HCT116 (cell line): ENCODE measurements around the gene SAMD4A. TPM values are rescaled to one million over a fixed set of nuclear protein-coding genes. Genes with fewer than 3 reads are reported as not detected.

ENCODE experiments used
- ATAC-seq: fragments of 200-7000 bp; cut with Tn5 transposase; 2 replicates; pipeline ENCODE4 v1.9.1; 2020; ENCODE audit warnings: mild to moderate bottlenecking, moderate library complexity
- BruUV-seq: library from RNA; stranded (reverse); fragments of 400-500 nt; replicated peaks from 2 replicates; lab custom pipeline; 2021; lab: Mats Ljungman, UMichigan
- CTCF ChIA-PET: fragments of 300-600 bp; sonication (Branson Sonifier 250); formaldehyde crosslinking; loops from one replicate; lab custom pipeline; 2021; ENCODE audit warnings: antibody characterized with exemption; lab: Charles Lee
- POLR2A ChIA-PET: fragments of 300-600, 350-600 bp; sonication (Branson Sonifier 250); formaldehyde crosslinking; loops from one replicate; lab custom pipeline; 2021; ENCODE audit warnings: antibody characterized with exemption; lab: Charles Lee
- RAD21 ChIA-PET, 2 experiments: fragments of 300-600 bp; sonication (Branson Sonifier 250); formaldehyde crosslinking; loops; one replicate each; lab custom pipeline; 2023; ENCODE audit warnings: low total read pairs in 2 of 2; ENCODE audit not compliant: uncharacterized antibody in 2 of 2, unreplicated experiment in 2 of 2, low non-redundant PET in 1 of 2; lab: Charles Lee
- DNase-seq: peaks from one replicate; pipeline ENCODE4 v3.0.0-alpha.2; 2010; ENCODE audit warnings: low read depth, low spot score
- H2AFZ ChIP-seq: fragments of 200-600 bp; shearing (Covaris generic), sonication (generic); 2 replicates; pipeline ENCODE4 v1.6.1; 2017; ENCODE audit warnings: low read depth, mixed run types, mixed read lengths, antibody characterized with exemption, low read length; ENCODE audit not compliant: poor library complexity, severe bottlenecking
- H3K27ac ChIP-seq: 2 replicates; pipeline ENCODE4 v1.5.1; 2012; ENCODE audit warnings: low read depth, low read length
- H3K27me3 ChIP-seq: fragments of 200-600 bp; sonication (generic); 2 replicates; pipeline ENCODE4 v1.6.1; 2016; ENCODE audit warnings: mixed run types, low read length, mixed read lengths; ENCODE audit not compliant: insufficient read depth
- H3K36me3 ChIP-seq, 2 experiments: fragments of 200-500 bp in 1 of 2; fragments of 200-600 bp in 1 of 2; sonication (Bioruptor generic) in 1 of 2; sonication (generic) in 1 of 2; 2 replicates each; pipeline versions ENCODE4 v1.5.1 to v1.6.1; 2014 to 2016; ENCODE audit warnings: low read length in 2 of 2, inconsistent platforms in 1 of 2, mixed read lengths in 1 of 2, mixed run types in 1 of 2; ENCODE audit not compliant: insufficient read depth in 2 of 2, control insufficient read depth in 1 of 2
- H3K4me1 ChIP-seq, 2 experiments: fragments of 200-600 bp in 1 of 2; sonication (generic) in 1 of 2; 2 replicates each; pipeline versions ENCODE4 v1.5.1 to v1.6.1; 2012 to 2017; ENCODE audit warnings: low read length in 2 of 2, inconsistent platforms in 1 of 2, mild to moderate bottlenecking in 1 of 2, mixed read lengths in 1 of 2, mixed run types in 1 of 2, moderate library complexity in 1 of 2; ENCODE audit not compliant: insufficient read depth in 2 of 2, control insufficient read depth in 1 of 2
- H3K4me2 ChIP-seq: fragments of 200-600 bp; sonication (generic); 2 replicates; pipeline ENCODE4 v1.6.1; 2017; ENCODE audit warnings: mixed run types, low read length, mixed read lengths
- H3K4me3 ChIP-seq, 2 experiments: fragments of 200-600 bp in 1 of 2; sonication (generic) in 1 of 2; replicated peaks in 1 of 2; 2 replicates each; pipeline ENCODE4 v1.5.1; 2011 to 2016; ENCODE audit warnings: low read length in 2 of 2, control low read depth in 1 of 2, low read depth in 1 of 2, mild to moderate bottlenecking in 1 of 2, mixed read lengths in 1 of 2, mixed run types in 1 of 2
- H3K79me2 ChIP-seq: fragments of 200-600 bp; sonication (generic); 2 replicates; pipeline ENCODE4 v1.6.1; 2017; ENCODE audit warnings: mild to moderate bottlenecking, mixed run types, low read length, moderate library complexity, mixed read lengths; ENCODE audit not compliant: insufficient read depth
- H3K9ac ChIP-seq: fragments of 200-600 bp; sonication (generic); 2 replicates; pipeline ENCODE4 v1.6.1; 2016; ENCODE audit warnings: low read length, mixed read lengths
- H3K9me2 ChIP-seq: fragments of 200-600 bp; sonication (generic), shearing (Covaris generic); 2 replicates; pipeline ENCODE4 v1.6.1; 2017; ENCODE audit warnings: mixed run types, mild to moderate bottlenecking, moderate library complexity; ENCODE audit not compliant: insufficient read depth
- H3K9me3 ChIP-seq, 2 experiments: fragments of 200-500 bp in 1 of 2; fragments of 200-600 bp in 1 of 2; sonication (Bioruptor generic) in 1 of 2; sonication (generic) in 1 of 2; 2 replicates each; pipeline ENCODE4 v1.6.1; 2014 to 2017; ENCODE audit warnings: low read length in 2 of 2, mixed read lengths in 2 of 2, inconsistent platforms in 1 of 2, low read depth in 1 of 2, mild to moderate bottlenecking in 1 of 2, mixed run types in 1 of 2, moderate library complexity in 1 of 2; ENCODE audit not compliant: control insufficient read depth in 1 of 2, insufficient read depth in 1 of 2
- H4K20me1 ChIP-seq: fragments of 200-600 bp; sonication (generic), shearing (Covaris generic); 2 replicates; pipeline ENCODE4 v1.6.1; 2017; ENCODE audit warnings: mixed run types, mild to moderate bottlenecking, moderate library complexity; ENCODE audit not compliant: insufficient read depth
- ELF1 ChIP-seq: IDR thresholded peaks from 2 replicates; pipeline ENCODE4 v1.6.1; 2012; ENCODE audit warnings: low read depth, borderline replicate concordance
- RAD21 ChIP-seq: IDR thresholded peaks from 2 replicates; pipeline ENCODE4 v1.6.1; 2012; ENCODE audit warnings: low read depth, mild to moderate bottlenecking
- SIN3A ChIP-seq: IDR thresholded peaks from 2 replicates; pipeline ENCODE4 v1.6.1; 2012; ENCODE audit warnings: low read depth
- SRF ChIP-seq: IDR thresholded peaks from 2 replicates; pipeline ENCODE4 v1.6.1; 2012; ENCODE audit warnings: low read depth
- ZNF274 ChIP-seq: fragments of 200-500 bp; sonication (Bioruptor generic); IDR thresholded peaks from 2 replicates; pipeline ENCODE4 v1.6.1; 2014; ENCODE audit warnings: mild to moderate bottlenecking, low read depth, low read length, inconsistent platforms
- intact Hi-C: fragments of 100-400 bp; cut with micrococcal nuclease; formaldehyde crosslinking; loops from 2 replicates; pipeline ENCODE4 v1.10.0; 2022
- total RNA-seq: library from RNA; stranded (reverse); gene quantifications from one replicate; pipeline ENCODE4 v1.2.1, GENCODE V29; 2021; ENCODE audit not compliant: unreplicated experiment
- TF ChIP-seq, protein P1 (sequence below), 3 experiments: fragments of 200-600 bp in 1 of 3; sonication (generic) in 1 of 3; IDR thresholded peaks in 2 of 3; conservative IDR thresholded peaks in 1 of 3; 2 replicates each; pipeline ENCODE4 v1.5.1; 2012 to 2017; ENCODE audit warnings: low read depth in 2 of 3, low read length in 2 of 3, antibody characterized with exemption in 1 of 3, borderline replicate concordance in 1 of 3, control low read depth in 1 of 3, mild to moderate bottlenecking in 1 of 3, mixed read lengths in 1 of 3, mixed run types in 1 of 3, moderate library complexity in 1 of 3; ENCODE audit not compliant: insufficient read depth in 1 of 3
- TF ChIP-seq, protein P2 (sequence below): IDR thresholded peaks from 2 replicates; pipeline ENCODE4 v1.6.1; 2011; ENCODE audit warnings: mild to moderate bottlenecking, low read length, moderate library complexity; ENCODE audit not compliant: insufficient replicate concordance; ENCODE audit errors: extremely low read depth
- TF ChIP-seq, protein P3 (sequence below): IDR thresholded peaks from 2 replicates; pipeline ENCODE4 v1.6.1; 2012
- TF ChIP-seq, protein P4 (sequence below): IDR thresholded peaks from 2 replicates; pipeline ENCODE4 v1.6.1; 2012; ENCODE audit warnings: low read depth

Gene SAMD4A
- total RNA-seq, 1 experiment from 2014 or later, result 9.0 TPM

DNA sequence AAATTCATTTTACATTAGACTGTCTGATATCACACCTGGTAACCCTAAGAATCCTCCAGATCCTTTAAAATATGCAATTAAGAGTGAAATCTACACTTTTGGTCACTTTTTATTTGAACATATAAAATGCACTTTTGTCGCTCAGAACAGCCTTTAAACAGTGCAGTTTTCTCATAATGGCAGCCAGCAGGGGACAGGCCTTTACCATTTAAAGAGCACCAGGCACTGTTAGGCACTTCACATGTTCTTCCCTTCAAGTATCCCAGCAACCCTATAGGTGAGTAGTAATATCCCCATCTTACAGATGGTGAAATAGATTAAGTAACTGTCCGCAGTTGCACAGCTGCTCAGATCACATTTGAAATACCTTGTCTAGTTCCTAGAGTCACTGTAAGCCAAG is 11.3 kb upstream of the SAMD4A start:
- Histone ChIP-seq H4K20me1 (no peaks in the 10 kb centered on the region), H3K36me3 (no peaks in the 10 kb centered on the region), H3K27ac (no peak overlapping the region), H3K4me3 (no peak overlapping the region), H3K9me2 (no peaks in the 10 kb centered on the region), H3K27me3 (no peaks in the 10 kb centered on the region), H3K9me3 (no peaks in the 10 kb centered on the region), H3K4me2 (no peak overlapping the region), H3K79me2 (no peaks in the 10 kb centered on the region), H2AFZ (no peak overlapping the region), H3K4me1 (no peaks in the 10 kb centered on the region), H3K9ac (no peak overlapping the region)
- BruUV-seq, result no TSS peak
- intact Hi-C loops, result no loop called here
- no peak for DNase-seq
- peak; percentile 47; the same call in 1 of the 2 replicates for ATAC-seq
- TF ChIP-seq, protein P1, sequence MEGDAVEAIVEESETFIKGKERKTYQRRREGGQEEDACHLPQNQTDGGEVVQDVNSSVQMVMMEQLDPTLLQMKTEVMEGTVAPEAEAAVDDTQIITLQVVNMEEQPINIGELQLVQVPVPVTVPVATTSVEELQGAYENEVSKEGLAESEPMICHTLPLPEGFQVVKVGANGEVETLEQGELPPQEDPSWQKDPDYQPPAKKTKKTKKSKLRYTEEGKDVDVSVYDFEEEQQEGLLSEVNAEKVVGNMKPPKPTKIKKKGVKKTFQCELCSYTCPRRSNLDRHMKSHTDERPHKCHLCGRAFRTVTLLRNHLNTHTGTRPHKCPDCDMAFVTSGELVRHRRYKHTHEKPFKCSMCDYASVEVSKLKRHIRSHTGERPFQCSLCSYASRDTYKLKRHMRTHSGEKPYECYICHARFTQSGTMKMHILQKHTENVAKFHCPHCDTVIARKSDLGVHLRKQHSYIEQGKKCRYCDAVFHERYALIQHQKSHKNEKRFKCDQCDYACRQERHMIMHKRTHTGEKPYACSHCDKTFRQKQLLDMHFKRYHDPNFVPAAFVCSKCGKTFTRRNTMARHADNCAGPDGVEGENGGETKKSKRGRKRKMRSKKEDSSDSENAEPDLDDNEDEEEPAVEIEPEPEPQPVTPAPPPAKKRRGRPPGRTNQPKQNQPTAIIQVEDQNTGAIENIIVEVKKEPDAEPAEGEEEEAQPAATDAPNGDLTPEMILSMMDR (IDR thresholded peaks at IDR 0.05 in 2 of 3, conservative IDR thresholded peaks at IDR 0.05 in 1 of 3; ENCODE audit: borderline replicate concordance in 1 of 3, insufficient read depth in 1 of 3, low read depth in 2 of 3, low read length in 2 of 3), result peak in 2 of 3 experiments; percentile 18 to 27; a peak in 2 of 6 replicates
- TF ChIP-seq ZNF274 (no peak), RAD21 (peak; percentile 44)
- ChIA-PET POLR2A (no interaction called here), CTCF (interaction anchor here (1.4 kb wide), 1 partner anchor 8 kb away, joined by 3 read pairs; no protein-coding TSS in a partner anchor), RAD21 (no interaction called here)

DNA sequence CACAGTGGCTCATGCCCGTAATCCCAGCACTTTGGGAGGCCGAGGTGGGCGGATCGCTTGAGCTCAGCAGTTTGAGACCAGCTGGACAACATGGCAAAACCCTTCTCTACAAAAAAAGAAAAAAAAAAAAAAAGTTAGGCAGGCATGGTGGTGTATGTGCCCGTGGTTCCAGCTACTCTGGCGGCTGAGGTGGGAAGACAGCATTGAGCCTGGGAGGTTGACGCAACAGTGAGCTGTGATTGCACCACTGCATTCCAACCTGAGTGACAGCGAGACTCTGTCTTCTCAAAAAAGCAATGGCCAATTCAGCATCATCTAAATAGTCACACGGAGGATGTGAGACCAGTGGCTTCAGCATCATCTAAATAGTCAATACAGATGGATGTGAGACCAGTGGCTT is 10.4 kb upstream of the SAMD4A start:
- intact Hi-C loops, result no loop called here
- ChIA-PET CTCF (interaction anchor here (1.3 to 1.4 kb wide), 2 partner anchors 8 to 216 kb away, joined by 3 read pairs; no protein-coding TSS in a partner anchor), RAD21 (interaction anchor here in 1 of 2 experiments (0.6 kb wide), 2 partner anchors 12 to 503 kb away, joined by 3 read pairs; no protein-coding TSS in a partner anchor), POLR2A (no interaction called here)
- H3K27me3 ChIP-seq, result no peaks in the 10 kb centered on the region
- ATAC-seq (no peak), DNase-seq (no peak)
- no peak overlapping the region for H3K9ac ChIP-seq
- H3K4me1 ChIP-seq, result no peaks in the 10 kb centered on the region
- H3K4me3 ChIP-seq, result no peak overlapping the region
- no peaks in the 10 kb centered on the region for H3K36me3 ChIP-seq
- no peaks in the 10 kb centered on the region for H4K20me1 ChIP-seq
- BruUV-seq, result no TSS peak
- no peaks in the 10 kb centered on the region for H3K9me2 ChIP-seq
- no peaks in the 10 kb centered on the region for H3K9me3 ChIP-seq
- no peak overlapping the region for H3K4me2 ChIP-seq
- H2AFZ ChIP-seq, result no peak overlapping the region
- no peaks in the 10 kb centered on the region for H3K79me2 ChIP-seq
- no peak overlapping the region for H3K27ac ChIP-seq
- no peak for TF ChIP-seq SIN3A
- TF ChIP-seq ZNF274, result no peak
- TF ChIP-seq SRF, result no peak
- TF ChIP-seq, protein P2, sequence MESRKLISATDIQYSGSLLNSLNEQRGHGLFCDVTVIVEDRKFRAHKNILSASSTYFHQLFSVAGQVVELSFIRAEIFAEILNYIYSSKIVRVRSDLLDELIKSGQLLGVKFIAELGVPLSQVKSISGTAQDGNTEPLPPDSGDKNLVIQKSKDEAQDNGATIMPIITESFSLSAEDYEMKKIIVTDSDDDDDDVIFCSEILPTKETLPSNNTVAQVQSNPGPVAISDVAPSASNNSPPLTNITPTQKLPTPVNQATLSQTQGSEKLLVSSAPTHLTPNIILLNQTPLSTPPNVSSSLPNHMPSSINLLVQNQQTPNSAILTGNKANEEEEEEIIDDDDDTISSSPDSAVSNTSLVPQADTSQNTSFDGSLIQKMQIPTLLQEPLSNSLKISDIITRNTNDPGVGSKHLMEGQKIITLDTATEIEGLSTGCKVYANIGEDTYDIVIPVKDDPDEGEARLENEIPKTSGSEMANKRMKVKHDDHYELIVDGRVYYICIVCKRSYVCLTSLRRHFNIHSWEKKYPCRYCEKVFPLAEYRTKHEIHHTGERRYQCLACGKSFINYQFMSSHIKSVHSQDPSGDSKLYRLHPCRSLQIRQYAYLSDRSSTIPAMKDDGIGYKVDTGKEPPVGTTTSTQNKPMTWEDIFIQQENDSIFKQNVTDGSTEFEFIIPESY, result no peak
- TF ChIP-seq, protein P3, sequence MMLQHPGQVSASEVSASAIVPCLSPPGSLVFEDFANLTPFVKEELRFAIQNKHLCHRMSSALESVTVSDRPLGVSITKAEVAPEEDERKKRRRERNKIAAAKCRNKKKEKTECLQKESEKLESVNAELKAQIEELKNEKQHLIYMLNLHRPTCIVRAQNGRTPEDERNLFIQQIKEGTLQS, result no peak
- no peak for TF ChIP-seq RAD21
- TF ChIP-seq, protein P4, sequence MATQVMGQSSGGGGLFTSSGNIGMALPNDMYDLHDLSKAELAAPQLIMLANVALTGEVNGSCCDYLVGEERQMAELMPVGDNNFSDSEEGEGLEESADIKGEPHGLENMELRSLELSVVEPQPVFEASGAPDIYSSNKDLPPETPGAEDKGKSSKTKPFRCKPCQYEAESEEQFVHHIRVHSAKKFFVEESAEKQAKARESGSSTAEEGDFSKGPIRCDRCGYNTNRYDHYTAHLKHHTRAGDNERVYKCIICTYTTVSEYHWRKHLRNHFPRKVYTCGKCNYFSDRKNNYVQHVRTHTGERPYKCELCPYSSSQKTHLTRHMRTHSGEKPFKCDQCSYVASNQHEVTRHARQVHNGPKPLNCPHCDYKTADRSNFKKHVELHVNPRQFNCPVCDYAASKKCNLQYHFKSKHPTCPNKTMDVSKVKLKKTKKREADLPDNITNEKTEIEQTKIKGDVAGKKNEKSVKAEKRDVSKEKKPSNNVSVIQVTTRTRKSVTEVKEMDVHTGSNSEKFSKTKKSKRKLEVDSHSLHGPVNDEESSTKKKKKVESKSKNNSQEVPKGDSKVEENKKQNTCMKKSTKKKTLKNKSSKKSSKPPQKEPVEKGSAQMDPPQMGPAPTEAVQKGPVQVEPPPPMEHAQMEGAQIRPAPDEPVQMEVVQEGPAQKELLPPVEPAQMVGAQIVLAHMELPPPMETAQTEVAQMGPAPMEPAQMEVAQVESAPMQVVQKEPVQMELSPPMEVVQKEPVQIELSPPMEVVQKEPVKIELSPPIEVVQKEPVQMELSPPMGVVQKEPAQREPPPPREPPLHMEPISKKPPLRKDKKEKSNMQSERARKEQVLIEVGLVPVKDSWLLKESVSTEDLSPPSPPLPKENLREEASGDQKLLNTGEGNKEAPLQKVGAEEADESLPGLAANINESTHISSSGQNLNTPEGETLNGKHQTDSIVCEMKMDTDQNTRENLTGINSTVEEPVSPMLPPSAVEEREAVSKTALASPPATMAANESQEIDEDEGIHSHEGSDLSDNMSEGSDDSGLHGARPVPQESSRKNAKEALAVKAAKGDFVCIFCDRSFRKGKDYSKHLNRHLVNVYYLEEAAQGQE, result no peak
- TF ChIP-seq ELF1, result no peak
